PC-3 (cell line): ENCODE measurements around the gene PTPRB.

Experiments used
- CTCF ChIP-seq: fragments of 300-600 bp; sonication (generic); conservative IDR thresholded peaks from 2 replicates; pipeline ENCODE4 v1.5.1; 2017; ENCODE audit warnings: antibody characterized with exemption, low read depth, mild to moderate bottlenecking, low read length
- EZH2phosphoT487 ChIP-seq: fragments of 300-600 bp; sonication (generic); IDR thresholded peaks from 2 replicates; pipeline ENCODE4 v1.6.1; 2018; ENCODE audit warnings: mild to moderate bottlenecking, antibody characterized with exemption, low read length, borderline replicate concordance

- TF ChIP-seq CTCF, result no peak
- TF ChIP-seq EZH2phosphoT487, result no peak
Observed at GRCh38 chr12:70667253-70667652, 30.0 kb upstream of the PTPRB start.
